H9 (cell line): ENCODE measurements around the gene GLP2R. TPM values are rescaled to one million over a fixed set of nuclear protein-coding genes. Genes with fewer than 3 reads are reported as not detected.

Experiments
- DNase-seq: peaks from one replicate; pipeline ENCODE4 v3.0.0-alpha.2; 2017
- H2AFZ ChIP-seq: one replicate; pipeline ENCODE4 v1.6.1; 2013; ENCODE audit warnings: mild to moderate bottlenecking, low read length, control low read depth, moderate library complexity
- H2AK5ac ChIP-seq: 2 replicates; pipeline ENCODE4 v1.6.1; 2013; ENCODE audit warnings: low read length, control low read depth, mixed read lengths; ENCODE audit not compliant: insufficient read length
- H2BK120ac ChIP-seq: one replicate; pipeline ENCODE4 v1.6.1; 2013; ENCODE audit warnings: low read depth, mild to moderate bottlenecking, low read length, control low read depth, inconsistent platforms; ENCODE audit not compliant: poor library complexity, severe bottlenecking
- H2BK12ac ChIP-seq: 2 replicates; pipeline ENCODE4 v1.6.1; 2013; ENCODE audit warnings: low read length, control low read depth, mixed read lengths, low read depth; ENCODE audit not compliant: insufficient read length
- H2BK15ac ChIP-seq: 2 replicates; pipeline ENCODE4 v1.6.1; 2013; ENCODE audit warnings: low read depth, low read length, control low read depth
- H2BK20ac ChIP-seq: one replicate; pipeline ENCODE4 v1.6.1; 2013; ENCODE audit warnings: low read depth, mild to moderate bottlenecking, low read length, control low read depth, inconsistent platforms; ENCODE audit not compliant: poor library complexity, severe bottlenecking
- H2BK5ac ChIP-seq: 2 replicates; pipeline ENCODE4 v1.6.1; 2013; ENCODE audit warnings: low read length, control low read depth, mixed read lengths; ENCODE audit not compliant: insufficient read length
- H3K14ac ChIP-seq: 2 replicates; pipeline ENCODE4 v1.6.1; 2013; ENCODE audit warnings: low read length, control low read depth; ENCODE audit not compliant: insufficient read depth
- H3K18ac ChIP-seq: 2 replicates; pipeline ENCODE4 v1.6.1; 2013; ENCODE audit warnings: low read depth, mild to moderate bottlenecking, mixed read lengths, low read length, control low read depth; ENCODE audit not compliant: insufficient read length
- H3K23ac ChIP-seq: 2 replicates; pipeline ENCODE4 v1.6.1; 2013; ENCODE audit warnings: low read length, control low read depth, mixed read lengths, low read depth; ENCODE audit not compliant: insufficient read length
- H3K23me2 ChIP-seq: 2 replicates; pipeline ENCODE4 v1.6.1; 2013; ENCODE audit warnings: low read depth, mild to moderate bottlenecking, mixed read lengths, low read length, control low read depth; ENCODE audit not compliant: insufficient read length, poor library complexity, severe bottlenecking
- H3K27ac ChIP-seq: 2 replicates; pipeline ENCODE4 v1.5.1; 2013; ENCODE audit warnings: low read length, control low read depth, mixed read lengths, low read depth; ENCODE audit not compliant: insufficient read length
- H3K27me3 ChIP-seq: 2 replicates; pipeline ENCODE4 v1.6.1; 2013; ENCODE audit warnings: low read length, control low read depth, inconsistent platforms; ENCODE audit not compliant: insufficient read depth
- H3K4ac ChIP-seq: 2 replicates; pipeline ENCODE4 v1.6.1; 2013; ENCODE audit warnings: low read depth, mild to moderate bottlenecking, control low read depth, inconsistent platforms, low read length, moderate library complexity
- H3K4me1 ChIP-seq: 2 replicates; pipeline ENCODE4 v1.6.1; 2013; ENCODE audit warnings: low read length, control low read depth, inconsistent platforms; ENCODE audit not compliant: insufficient read depth
- H3K4me2 ChIP-seq: 2 replicates; pipeline ENCODE4 v1.6.1; 2013; ENCODE audit warnings: low read length, control low read depth, mixed read lengths; ENCODE audit not compliant: insufficient read length, insufficient read depth
- H3K56ac ChIP-seq: 2 replicates; pipeline ENCODE4 v1.6.1; 2013; ENCODE audit warnings: low read depth, mild to moderate bottlenecking, mixed read lengths, low read length, control low read depth; ENCODE audit not compliant: insufficient read length
- H3K79me1 ChIP-seq: 2 replicates; pipeline ENCODE4 v1.6.1; 2013; ENCODE audit warnings: low read depth, mild to moderate bottlenecking, moderate library complexity, low read length, control low read depth, inconsistent platforms; ENCODE audit not compliant: insufficient read depth, poor library complexity, severe bottlenecking
- H3K79me2 ChIP-seq: 2 replicates; pipeline ENCODE4 v1.6.1; 2013; ENCODE audit warnings: low read length, control low read depth, inconsistent platforms; ENCODE audit not compliant: insufficient read depth
- H3K9ac ChIP-seq: 2 replicates; pipeline ENCODE4 v1.6.1; 2013; ENCODE audit warnings: low read length, control low read depth, mixed read lengths; ENCODE audit not compliant: insufficient read length; ENCODE audit errors: extremely low read depth
- H3K9me3 ChIP-seq: one replicate; pipeline ENCODE4 v1.6.1; 2013; ENCODE audit warnings: low read depth, low read length, inconsistent platforms; ENCODE audit not compliant: control insufficient read depth
- H3T11ph ChIP-seq: one replicate; pipeline ENCODE4 v1.6.1; 2013; ENCODE audit warnings: mild to moderate bottlenecking, low read length, control low read depth, inconsistent platforms
- H4K20me1 ChIP-seq: one replicate; pipeline ENCODE4 v1.6.1; 2013; ENCODE audit not compliant: control insufficient read depth, insufficient read length, insufficient read depth
- H4K5ac ChIP-seq: 2 replicates; pipeline ENCODE4 v1.6.1; 2013; ENCODE audit warnings: low read depth, mild to moderate bottlenecking, mixed read lengths, low read length, control low read depth; ENCODE audit not compliant: insufficient read length
- H4K8ac ChIP-seq: replicated peaks from 2 replicates; pipeline ENCODE4 v1.6.1; 2013; ENCODE audit warnings: low read length, control low read depth, mixed read lengths, low read depth; ENCODE audit not compliant: insufficient read length
- H4K91ac ChIP-seq: 2 replicates; pipeline ENCODE4 v1.6.1; 2013; ENCODE audit warnings: low read depth, mild to moderate bottlenecking, moderate library complexity, mixed read lengths, low read length, control low read depth; ENCODE audit not compliant: insufficient read length
- H3K27ac Mint-ChIP-seq, 3 experiments: 2 replicates in 2 of 3; 3 replicates in 1 of 3; pipeline ENCODE4 v1.8.0; 2020 to 2021; ENCODE audit warnings: mixed read lengths in 3 of 3, mild to moderate bottlenecking in 1 of 3, moderate library complexity in 1 of 3
- H3K27me3 Mint-ChIP-seq: 2 replicates; pipeline ENCODE4 v1.8.0; 2021; ENCODE audit warnings: low read depth, mild to moderate bottlenecking, moderate library complexity, mixed read lengths
- H3K36me3 Mint-ChIP-seq, 3 experiments: 2 replicates in 2 of 3; 3 replicates in 1 of 3; pipeline ENCODE4 v1.8.0; 2020 to 2021; ENCODE audit warnings: low read depth in 3 of 3, mixed read lengths in 3 of 3; ENCODE audit not compliant: insufficient read depth in 1 of 3
- H3K4me1 Mint-ChIP-seq, 2 experiments: 2 replicates each; pipeline ENCODE4 v1.8.0; 2020; ENCODE audit warnings: mixed read lengths in 2 of 2
- H3K4me3 Mint-ChIP-seq, 2 experiments: 2 replicates in 1 of 2; 3 replicates in 1 of 2; pipeline ENCODE4 v1.8.0; 2020 to 2021; ENCODE audit warnings: mild to moderate bottlenecking in 2 of 2, mixed read lengths in 2 of 2, moderate library complexity in 1 of 2
- H3K9me3 Mint-ChIP-seq, 2 experiments: 2 replicates in 1 of 2; 3 replicates in 1 of 2; pipeline ENCODE4 v1.8.0; 2020; ENCODE audit warnings: mild to moderate bottlenecking in 2 of 2, mixed read lengths in 2 of 2, moderate library complexity in 1 of 2
- WGBS: extraction: QIAGEN DNeasy Blood & Tissue Kit; methylation state at CpG from one replicate; pipeline ENCODE4 v1.1.7; 2013; ENCODE audit warnings: missing lambda C conversion rate, low lambda C conversion rate, mixed read lengths; ENCODE audit not compliant: insufficient read length; ENCODE audit errors: extremely low coverage; 5-methylcytosine and 5-hydroxymethylcytosine counted together
- total RNA-seq: library from RNA; stranded (reverse); gene quantifications from 2 replicates; pipeline ENCODE4 v1.2.1, GENCODE V29; 2021
- TF ChIP-seq, protein P1 (sequence below): fragments of 200-600 bp; sonication (generic); conservative IDR thresholded peaks from 3 replicates; pipeline ENCODE4 v1.8.0; 2021; ENCODE audit warnings: antibody characterized with exemption, mild to moderate bottlenecking

The GLP2R gene
- total RNA-seq, 1 experiment from 2014 or later, result not detected

DNA sequence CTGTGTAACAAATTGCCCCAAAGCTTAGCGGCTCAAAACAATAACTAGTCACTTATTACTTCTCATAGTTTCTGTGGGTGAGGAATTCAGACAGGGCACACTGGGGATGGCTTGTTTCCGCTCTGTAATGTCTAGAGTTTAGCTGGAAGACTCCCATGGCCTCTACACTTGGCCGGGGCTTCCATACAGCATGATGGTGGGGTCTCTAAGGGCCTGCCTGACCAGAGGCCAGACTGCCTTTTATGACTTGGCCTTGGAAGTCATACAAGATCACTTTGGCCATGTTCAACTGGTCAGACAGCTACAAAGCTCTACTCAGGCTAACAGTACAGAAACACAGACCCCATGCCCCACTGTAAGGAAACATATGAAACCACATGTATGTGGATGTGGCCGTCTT, 8.2 kb downstream of the GLP2R start:
- H3T11ph ChIP-seq, result no peak overlapping the region
- no peak overlapping the region for H2BK5ac ChIP-seq
- H2BK120ac ChIP-seq, result no peak overlapping the region
- H3K9me3 Mint-ChIP-seq, result no peaks in the 10 kb centered on the region; a peak in 1 of 5 replicates
- H3K79me2 ChIP-seq, result no peaks in the 10 kb centered on the region
- H3K36me3 Mint-ChIP-seq, result no peaks in the 10 kb centered on the region; a peak in 1 of 7 replicates
- no peak overlapping the region for H3K27ac Mint-ChIP-seq
- no peak overlapping the region for H2BK20ac ChIP-seq
- H3K4me1 Mint-ChIP-seq, result peaks cover 10 to 12% of the 10 kb centered on the region in 2 experiments
- no peak overlapping the region for H4K91ac ChIP-seq
- no peak overlapping the region for H4K5ac ChIP-seq
- H3K27me3 Mint-ChIP-seq, result peaks cover 16% of the 10 kb centered on the region
- no peak overlapping the region for H2AFZ ChIP-seq
- no peak overlapping the region for H3K9ac ChIP-seq
- H3K18ac ChIP-seq, result no peak overlapping the region
- H3K4me2 ChIP-seq, result no peak overlapping the region
- no peak overlapping the region for H3K27ac ChIP-seq
- no peak overlapping the region for H3K4me3 Mint-ChIP-seq
- no peak overlapping the region for H2AK5ac ChIP-seq
- no peaks in the 10 kb centered on the region for H4K20me1 ChIP-seq
- H3K23ac ChIP-seq, result no peak overlapping the region
- H2BK15ac ChIP-seq, result no peak overlapping the region
- H3K9me3 ChIP-seq, result no peaks in the 10 kb centered on the region
- TF ChIP-seq, protein P1, sequence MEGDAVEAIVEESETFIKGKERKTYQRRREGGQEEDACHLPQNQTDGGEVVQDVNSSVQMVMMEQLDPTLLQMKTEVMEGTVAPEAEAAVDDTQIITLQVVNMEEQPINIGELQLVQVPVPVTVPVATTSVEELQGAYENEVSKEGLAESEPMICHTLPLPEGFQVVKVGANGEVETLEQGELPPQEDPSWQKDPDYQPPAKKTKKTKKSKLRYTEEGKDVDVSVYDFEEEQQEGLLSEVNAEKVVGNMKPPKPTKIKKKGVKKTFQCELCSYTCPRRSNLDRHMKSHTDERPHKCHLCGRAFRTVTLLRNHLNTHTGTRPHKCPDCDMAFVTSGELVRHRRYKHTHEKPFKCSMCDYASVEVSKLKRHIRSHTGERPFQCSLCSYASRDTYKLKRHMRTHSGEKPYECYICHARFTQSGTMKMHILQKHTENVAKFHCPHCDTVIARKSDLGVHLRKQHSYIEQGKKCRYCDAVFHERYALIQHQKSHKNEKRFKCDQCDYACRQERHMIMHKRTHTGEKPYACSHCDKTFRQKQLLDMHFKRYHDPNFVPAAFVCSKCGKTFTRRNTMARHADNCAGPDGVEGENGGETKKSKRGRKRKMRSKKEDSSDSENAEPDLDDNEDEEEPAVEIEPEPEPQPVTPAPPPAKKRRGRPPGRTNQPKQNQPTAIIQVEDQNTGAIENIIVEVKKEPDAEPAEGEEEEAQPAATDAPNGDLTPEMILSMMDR, result no peak
- H3K23me2 ChIP-seq, result no peaks in the 10 kb centered on the region
- no CpG with 5 or more reads among the region's 4 CpGs for WGBS
- peak; percentile 18 for DNase-seq
- no peak overlapping the region for H4K8ac ChIP-seq
- H2BK12ac ChIP-seq, result no peak overlapping the region
- no peaks in the 10 kb centered on the region for H3K79me1 ChIP-seq
- H3K27me3 ChIP-seq, result no peaks in the 10 kb centered on the region
- H3K56ac ChIP-seq, result no peak overlapping the region
- no peak overlapping the region for H3K4ac ChIP-seq
- H3K14ac ChIP-seq, result no peak overlapping the region
- H3K4me1 ChIP-seq, result peaks cover 2% of the 10 kb centered on the region; the same call in 1 of the 2 replicates
